OCI-LY7 (cell line): ENCODE data around the gene DNAAF1. TPM values are rescaled to one million over a fixed set of nuclear protein-coding genes. Genes with fewer than 3 reads are reported as not detected.
A peak's percentile ranks its signal among the peaks of the same experiment; 100 is the strongest.

ENCODE experiments used
- BruUV-seq: library from RNA; stranded (reverse); fragments of 400-500 nt; replicated peaks from 2 replicates; lab custom pipeline; 2021; lab: Mats Ljungman, UMichigan
- CTCF ChIA-PET: fragments of 300-600 bp; sonication (Branson Sonifier 250); formaldehyde crosslinking; loops from one replicate; lab custom pipeline; 2022; ENCODE audit warnings: antibody characterized with exemption; ENCODE audit not compliant: unreplicated experiment; lab: Charles Lee
- POLR2A ChIA-PET: fragments of 300-600 bp; sonication (Branson Sonifier 250); formaldehyde crosslinking; loops from one replicate; lab custom pipeline; 2022; ENCODE audit warnings: antibody characterized with exemption; lab: Charles Lee
- DNase-seq: peaks from one replicate; pipeline ENCODE4 v3.0.0-alpha.2; 2015; ENCODE audit warnings: low spot score
- H2AFZ ChIP-seq: fragments of 200-600 bp; sonication (generic), shearing (Covaris generic); 2 replicates; pipeline ENCODE4 v1.6.1; 2014; ENCODE audit warnings: mild to moderate bottlenecking, antibody characterized with exemption, low read length, moderate library complexity
- H3K27ac ChIP-seq: fragments of 200-600 bp; sonication (generic); 2 replicates; pipeline ENCODE4 v1.5.1; 2014; ENCODE audit warnings: mixed run types, low read depth, mild to moderate bottlenecking, moderate library complexity, low read length, inconsistent platforms; ENCODE audit not compliant: poor library complexity, severe bottlenecking
- H3K36me3 ChIP-seq: fragments of 200-600 bp; sonication (generic); 2 replicates; pipeline ENCODE4 v1.6.1; 2014; ENCODE audit warnings: mild to moderate bottlenecking, antibody characterized with exemption, low read length, moderate library complexity, mixed read lengths; ENCODE audit not compliant: insufficient read depth
- H3K4me1 ChIP-seq: fragments of 200-600 bp; sonication (generic); 2 replicates; pipeline ENCODE4 v1.5.1; 2014; ENCODE audit warnings: mild to moderate bottlenecking, low read length; ENCODE audit not compliant: insufficient read depth, poor library complexity, severe bottlenecking
- H3K4me2 ChIP-seq: fragments of 200-600 bp; sonication (generic); 2 replicates; pipeline ENCODE4 v1.6.1; 2014; ENCODE audit warnings: mild to moderate bottlenecking, low read length
- H3K4me3 ChIP-seq: fragments of 200-600 bp; sonication (generic); 2 replicates; pipeline ENCODE4 v1.5.1; 2014; ENCODE audit warnings: mild to moderate bottlenecking, low read depth, low read length; ENCODE audit not compliant: poor library complexity, severe bottlenecking
- H3K79me2 ChIP-seq: fragments of 200-600 bp; sonication (generic); 2 replicates; pipeline ENCODE4 v1.6.1; 2016; ENCODE audit warnings: low read depth, mild to moderate bottlenecking, low read length, moderate library complexity, mixed read lengths; ENCODE audit not compliant: insufficient read depth
- H3K9me2 ChIP-seq: fragments of 200-600 bp; sonication (generic); 2 replicates; pipeline ENCODE4 v1.6.1; 2016; ENCODE audit warnings: mild to moderate bottlenecking, low read length, mixed read lengths; ENCODE audit not compliant: insufficient read depth
- H3K9me3 ChIP-seq: fragments of 200-600 bp; sonication (generic); 2 replicates; pipeline ENCODE4 v1.6.1; 2014; ENCODE audit warnings: mild to moderate bottlenecking, mixed run types, low read length, mixed read lengths
- H4K20me1 ChIP-seq: fragments of 200-600 bp; sonication (generic); 2 replicates; pipeline ENCODE4 v1.6.1; 2014; ENCODE audit warnings: mild to moderate bottlenecking, antibody characterized with exemption, low read length, moderate library complexity, mixed read lengths; ENCODE audit not compliant: insufficient read depth
- CTCF ChIP-seq: fragments of 200-600 bp; sonication (generic); conservative IDR thresholded peaks from 2 replicates; pipeline ENCODE4 v1.5.1; 2014; ENCODE audit warnings: mild to moderate bottlenecking, antibody characterized with exemption, low read length, moderate library complexity, mixed read lengths
- EZH2phosphoT487 ChIP-seq: fragments of 200-600 bp; sonication (generic); IDR thresholded peaks from 2 replicates; pipeline ENCODE4 v1.6.1; 2018; ENCODE audit warnings: low read depth, borderline replicate concordance, mild to moderate bottlenecking, mixed run types, antibody characterized with exemption, low read length, moderate library complexity, mixed read lengths
- intact Hi-C: fragments of 100-400 bp; cut with micrococcal nuclease; formaldehyde crosslinking; loops from one replicate; pipeline ENCODE4 v1.10.0; 2022; ENCODE audit not compliant: unreplicated experiment
- total RNA-seq, 2 experiments: library from RNA; depleted of rRNA in 1 of 2; stranded (reverse); fragments of >200 nt in 1 of 2; shearing (Covaris generic) in 1 of 2; gene quantifications; 2 replicates each; pipeline ENCODE4 v1.2.3, GENCODE V29; 2014 to 2022

Gene DNAAF1
- total RNA-seq, 2 experiments from 2014 or later = 0.34 TPM; not detected in 1

- CTCF ChIA-PET = interaction anchor here (0.6 kb wide), 1 partner anchor 8 kb away, joined by 4 read pairs; no protein-coding TSS in a partner anchor
- Histone ChIP-seq H3K27ac (peak overlapping the region; percentile 50), H3K4me2 (peak overlapping the region; percentile 98), H3K36me3 (peaks cover 4% of the 10 kb centered on the region; the same call in 1 of the 2 replicates), H3K4me3 (peak overlapping the region; percentile 74), H3K9me3 (no peaks in the 10 kb centered on the region), H3K9me2 (no peaks in the 10 kb centered on the region), H2AFZ (peak overlapping the region; percentile 54), H4K20me1 (0 out of 2 replicates have a peak, but pooled peaks cover 9% of the 10 kb centered on the region), H3K4me1 (peaks cover 17% of the 10 kb centered on the region), H3K79me2 (peaks cover 20% of the 10 kb centered on the region)
- peak; percentile 53 for DNase-seq
- POLR2A ChIA-PET = interaction anchor here (0.6 to 2.0 kb wide), 3 partner anchors 12 to 27 kb away, joined by 3 to 15 read pairs (median 6); partner anchors contain the start of gene MBTPS1
- no TSS peak for BruUV-seq
- TF ChIP-seq EZH2phosphoT487 (no peak), CTCF (peak; percentile 57)
- intact Hi-C loops = no loop called here
These were observed 774 bp upstream of the DNAAF1 start for GRCh38 chr16:84144209-84144858.

GRCh38 chr16:84150926-84151325, 5.8 kb downstream of the DNAAF1 start:
- no peak overlapping the region for H3K27ac ChIP-seq
- no TSS peak for BruUV-seq
- POLR2A ChIA-PET = interaction anchor here (1.1 kb wide), 1 partner anchor 17 kb away, joined by 3 read pairs; no protein-coding TSS in a partner anchor
- H3K4me2 ChIP-seq = no peak overlapping the region
- intact Hi-C loops = no loop called here
- TF ChIP-seq CTCF (no peak), EZH2phosphoT487 (no peak)
- H4K20me1 ChIP-seq = no peaks in the 10 kb centered on the region
- H3K9me2 ChIP-seq = no peaks in the 10 kb centered on the region
- H2AFZ ChIP-seq = no peak overlapping the region
- no peaks in the 10 kb centered on the region for H3K79me2 ChIP-seq
- CTCF ChIA-PET = no interaction called here
- H3K36me3 ChIP-seq = no peaks in the 10 kb centered on the region
- H3K4me3 ChIP-seq = no peak overlapping the region
- H3K4me1 ChIP-seq = no peaks in the 10 kb centered on the region
- no peak for DNase-seq
- no peaks in the 10 kb centered on the region for H3K9me3 ChIP-seq

GRCh38 chr16:84153660-84154214, 8.6 kb downstream of the DNAAF1 start:
- ChIA-PET CTCF (no interaction called here), POLR2A (no interaction called here)
- Histone ChIP-seq H3K36me3 (no peaks in the 10 kb centered on the region), H3K27ac (no peak overlapping the region), H3K9me2 (no peaks in the 10 kb centered on the region), H3K4me1 (no peaks in the 10 kb centered on the region), H3K4me2 (no peak overlapping the region), H3K9me3 (no peaks in the 10 kb centered on the region), H3K79me2 (no peaks in the 10 kb centered on the region), H3K4me3 (no peak overlapping the region), H4K20me1 (no peaks in the 10 kb centered on the region), H2AFZ (no peak overlapping the region)
- no TSS peak for BruUV-seq
- TF ChIP-seq CTCF (no peak), EZH2phosphoT487 (no peak)
- DNase-seq = no peak
- intact Hi-C loops = no loop called here
